A549 (cell line): Measurements from ENCODE around the gene SERPINA7. TPM values are rescaled to one million over a fixed set of nuclear protein-coding genes. Genes with fewer than 3 reads are reported as not detected.

Source experiments
- ATAC-seq, 2 experiments: fragments of 200-7000 bp in 1 of 2; fragments of >200 bp in 1 of 2; cut with Nextera tagmentation in 1 of 2; cut with Tn5 transposase in 1 of 2; 3 replicates each; pipeline versions ENCODE4 v1.8.0 to v1.9.1; 2018 to 2020; ENCODE audit warnings: mild to moderate bottlenecking in 1 of 2, moderate library complexity in 1 of 2
- CTCF ChIA-PET: fragments of 300-600 bp; sonication (Branson Sonifier 250); formaldehyde crosslinking; extraction: SDS; loops from one replicate; lab custom pipeline; 2021; ENCODE audit warnings: antibody characterized with exemption, inconsistent platforms; lab: Yijun Ruan, JAX
- POLR2A ChIA-PET: fragments of 350-600 bp; formaldehyde crosslinking; extraction: SDS; loops from one replicate; lab custom pipeline; 2021; ENCODE audit warnings: antibody characterized with exemption, inconsistent platforms; lab: Yijun Ruan, JAX
- DNase-seq, 2 experiments: peaks; one replicate each; pipeline versions ENCODE4 v3.0.0 to v3.0.0-alpha.2; 2011 to 2016; ENCODE audit warnings: low read depth in 1 of 2, low spot score in 1 of 2
- FAIRE-seq: peaks from 2 replicates; lab custom pipeline; 2011; peaks lifted over from hg19 to GRCh38; lab: Jason Lieb, UNC
- H3K27ac ChIP-seq, 2 experiments: fragments of >200 bp; sonication (Bioruptor Twin); formaldehyde crosslinking; 3 replicates each; pipeline ENCODE4 v1.5.1; 2016 to 2017
- H3K4me1 ChIP-seq: fragments of >200 bp; sonication (Bioruptor Twin); formaldehyde crosslinking; 3 replicates; pipeline ENCODE4 v1.6.1; 2016
- H3K4me2 ChIP-seq: fragments of >200 bp; sonication (Bioruptor Twin); formaldehyde crosslinking; 3 replicates; pipeline ENCODE4 v1.6.1; 2016
- H3K4me3 ChIP-seq: fragments of >200 bp; sonication (Bioruptor Twin); formaldehyde crosslinking; 3 replicates; pipeline ENCODE4 v1.5.1; 2016
- H3K9me3 ChIP-seq: fragments of >200 bp; sonication (Bioruptor Twin); formaldehyde crosslinking; 3 replicates; pipeline ENCODE4 v1.6.1; 2016
- BHLHE40 ChIP-seq: IDR thresholded peaks from 2 replicates; pipeline ENCODE4 v1.6.1; 2012; ENCODE audit warnings: low read depth, low read length, inconsistent platforms
- CBX2 ChIP-seq: fragments of 200-600 bp; sonication (generic); IDR thresholded peaks from 2 replicates; pipeline ENCODE4 v1.6.1; 2016; ENCODE audit warnings: low read depth, mild to moderate bottlenecking, borderline replicate concordance
- EHMT2 ChIP-seq: fragments of 200-600 bp; sonication (generic); IDR thresholded peaks from 2 replicates; pipeline ENCODE4 v1.6.1; 2016; ENCODE audit warnings: antibody characterized with exemption, low read depth, mild to moderate bottlenecking, moderate library complexity
- FOSB ChIP-seq: fragments of 250-450 bp; sonication (Bioruptor Pico); IDR thresholded peaks from 2 replicates; pipeline ENCODE4 v1.5.0; 2020; ENCODE audit warnings: mild to moderate bottlenecking, moderate library complexity
- HES2 ChIP-seq: fragments of >200 bp; sonication (Bioruptor Twin); formaldehyde crosslinking; IDR thresholded peaks from 2 replicates; pipeline ENCODE4 v1.6.1; 2016
- KDM1A ChIP-seq: fragments of 200-600 bp; sonication (generic); IDR thresholded peaks from 2 replicates; pipeline ENCODE4 v1.6.1; 2016; ENCODE audit warnings: low read depth, mild to moderate bottlenecking
- MAFK ChIP-seq: fragments of 450-650 bp; IDR thresholded peaks from 2 replicates; pipeline ENCODE4 v1.6.1; 2014; ENCODE audit not compliant: partially characterized antibody
- MAX ChIP-seq: IDR thresholded peaks from 2 replicates; pipeline ENCODE4 v1.6.1; 2012
- MAZ ChIP-seq: fragments of 150-350 bp; IDR thresholded peaks from 2 replicates; pipeline ENCODE4 v1.6.1; 2014; ENCODE audit warnings: antibody characterized with exemption, low read depth, low read length, borderline replicate concordance
- PBX3 ChIP-seq: IDR thresholded peaks from 2 replicates; pipeline ENCODE4 v1.6.1; 2012
- RAD21 ChIP-seq, 2 experiments: fragments of >200 bp in 1 of 2; sonication (Bioruptor Twin) in 1 of 2; formaldehyde crosslinking in 1 of 2; IDR thresholded peaks in 1 of 2; conservative IDR thresholded peaks in 1 of 2; 2 replicates in 1 of 2; 3 replicates in 1 of 2; pipeline ENCODE4 v1.6.1; 2012 to 2018; ENCODE audit warnings: inconsistent platforms in 1 of 2
- REST ChIP-seq: fragments of 200-600 bp; sonication (generic); IDR thresholded peaks from 2 replicates; pipeline ENCODE4 v1.6.1; 2016; ENCODE audit warnings: antibody characterized with exemption, mild to moderate bottlenecking, moderate library complexity
- SMC3 ChIP-seq: fragments of >200 bp; sonication (Bioruptor Twin); formaldehyde crosslinking; IDR thresholded peaks from 3 replicates; pipeline ENCODE4 v1.6.1; 2018; ENCODE audit warnings: inconsistent platforms
- TFCP2L1 ChIP-seq: fragments of 250-450 bp; sonication (Bioruptor Pico); IDR thresholded peaks from 2 replicates; pipeline ENCODE4 v1.5.0; 2021; ENCODE audit warnings: mild to moderate bottlenecking
- TP53 ChIP-seq: fragments of 250-450 bp; sonication (Bioruptor Pico); IDR thresholded peaks from 2 replicates; pipeline ENCODE4 v1.5.0; 2021; ENCODE audit warnings: mild to moderate bottlenecking, moderate library complexity
- ZFP36 ChIP-seq: fragments of 450-650 bp; IDR thresholded peaks from 2 replicates; pipeline ENCODE4 v1.6.1; 2014; ENCODE audit warnings: borderline replicate concordance; ENCODE audit not compliant: partially characterized antibody
- ZNF302 ChIP-seq: fragments of 250-450 bp; sonication (Bioruptor Pico); IDR thresholded peaks from 2 replicates; pipeline ENCODE4 v1.9.0; 2021; ENCODE audit warnings: inconsistent platforms, mild to moderate bottlenecking, moderate library complexity
- WGBS: methylation state at CpG from one replicate; pipeline ENCODE4 v1.1.6; 2017; ENCODE audit errors: missing lambda C conversion rate; 5-methylcytosine and 5-hydroxymethylcytosine counted together
- polyA plus RNA-seq, 4 experiments: library from polyadenylated mRNA; depleted of rRNA in 3 of 4; stranded (reverse); fragments of >200 nt; fragmentation: RNase III in 1 of 4; extraction: RNeasy Plus Mini Kit Qiagen cat#74134 plus additional on column Dnase treatment in 1 of 4; gene quantifications; 2 replicates in 3 of 4; 3 replicates in 1 of 4; pipeline ENCODE4 v1.2.3, GENCODE V29; 2011 to 2017

The SERPINA7 gene
- polyA plus RNA-seq, 2 of the 4 experiments (the other 2 are of a cell fraction), result not detected

GRCh38 chrX:106037835-106038473 is 573 bp downstream of the SERPINA7 start:
- ChIA-PET POLR2A (no interaction called here), CTCF (no interaction called here)
- ATAC-seq (no peak), FAIRE-seq (no peak), DNase-seq (no peak)
- WGBS, result 85% methylated on average over 1 of the region's 1 CpG
- no peaks in the 10 kb centered on the region for H3K9me3 ChIP-seq
- no peak overlapping the region for H3K4me3 ChIP-seq
- no peak overlapping the region for H3K4me2 ChIP-seq
- no peak for TF ChIP-seq CBX2
- no peak for TF ChIP-seq ZNF302 (CRISPR knock-in tag)
- no peak for TF ChIP-seq KDM1A
- TF ChIP-seq RAD21 (conservative IDR thresholded peaks at IDR 0.05 in 1 of 2, IDR thresholded peaks at IDR 0.05 in 1 of 2), result no peak
- TF ChIP-seq MAX, result no peak
- TF ChIP-seq BHLHE40, result no peak
- no peak for TF ChIP-seq TFCP2L1
- TF ChIP-seq SMC3, result no peak
- no peak for TF ChIP-seq FOSB (CRISPR knock-in tag)
- no peak for TF ChIP-seq EHMT2
- TF ChIP-seq REST, result no peak
- no peak for TF ChIP-seq PBX3
- TF ChIP-seq TP53, result no peak
- TF ChIP-seq ZFP36, result no peak
- no peak for TF ChIP-seq MAZ
- no peak overlapping the region for H3K27ac ChIP-seq
- H3K4me1 ChIP-seq, result no peaks in the 10 kb centered on the region

GRCh38 chrX:106036716-106037115 is 1.8 kb downstream of the SERPINA7 start:
- Histone ChIP-seq H3K27ac (no peak overlapping the region), H3K4me3 (no peak overlapping the region), H3K4me2 (no peak overlapping the region), H3K9me3 (no peaks in the 10 kb centered on the region), H3K4me1 (no peaks in the 10 kb centered on the region)
- ChIA-PET POLR2A (no interaction called here), CTCF (no interaction called here)
- no peak for DNase-seq
- no peak for ATAC-seq
- TF ChIP-seq HES2, result no peak
- TF ChIP-seq MAFK, result peak; percentile 73
- 29% methylated on average over 1 of the region's 1 CpG for WGBS
- FAIRE-seq, result no peak

- WGBS, result 5% methylated on average over 2 of the region's 2 CpGs
- TF ChIP-seq RAD21 (conservative IDR thresholded peaks at IDR 0.05 in 1 of 2, IDR thresholded peaks at IDR 0.05 in 1 of 2), result peak in 1 of 2 experiments; percentile 28; a peak in 1 of 5 replicates
- no peak for TF ChIP-seq PBX3
- ChIA-PET CTCF (no interaction called here), POLR2A (no interaction called here)
- H3K4me1 ChIP-seq, result no peaks in the 10 kb centered on the region
- no peak overlapping the region for H3K27ac ChIP-seq
- no peak overlapping the region for H3K4me2 ChIP-seq
- H3K9me3 ChIP-seq, result no peaks in the 10 kb centered on the region
- H3K4me3 ChIP-seq, result no peak overlapping the region
- FAIRE-seq, result no peak
- no peak for ATAC-seq
- DNase-seq, result peak in 1 of 2 experiments; percentile 0
Observed at GRCh38 chrX:106035064-106035463, 3.5 kb downstream of the SERPINA7 start.
